ENCODE data around the gene ZNF76. TPM values are rescaled to one million over a fixed set of nuclear protein-coding genes. Genes with fewer than 3 reads are reported as not detected.

ZNF76 gene
- total RNA-seq, 4 donors from 2014 or later, result 24.5 to 33.0 (median 26.5) TPM

DNA sequence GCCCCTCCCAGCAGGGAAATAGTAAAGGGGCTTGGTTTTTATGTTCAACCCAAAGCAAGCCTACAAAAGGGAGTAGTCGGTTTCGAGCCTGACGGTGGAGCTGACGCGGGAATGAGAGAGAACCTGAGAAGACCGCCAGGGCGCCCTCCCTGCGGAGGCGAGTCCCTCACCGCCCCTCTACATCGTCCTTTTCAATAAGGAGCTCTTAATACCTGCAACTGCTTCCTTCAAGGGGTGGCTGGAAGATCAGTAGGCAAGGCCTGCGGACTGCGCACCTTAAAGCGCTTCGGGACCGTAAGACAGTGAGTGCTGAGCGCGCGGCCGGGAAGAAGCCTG lies 709 bp upstream of the ZNF76 start:
- TF ChIP-seq, protein P1, sequence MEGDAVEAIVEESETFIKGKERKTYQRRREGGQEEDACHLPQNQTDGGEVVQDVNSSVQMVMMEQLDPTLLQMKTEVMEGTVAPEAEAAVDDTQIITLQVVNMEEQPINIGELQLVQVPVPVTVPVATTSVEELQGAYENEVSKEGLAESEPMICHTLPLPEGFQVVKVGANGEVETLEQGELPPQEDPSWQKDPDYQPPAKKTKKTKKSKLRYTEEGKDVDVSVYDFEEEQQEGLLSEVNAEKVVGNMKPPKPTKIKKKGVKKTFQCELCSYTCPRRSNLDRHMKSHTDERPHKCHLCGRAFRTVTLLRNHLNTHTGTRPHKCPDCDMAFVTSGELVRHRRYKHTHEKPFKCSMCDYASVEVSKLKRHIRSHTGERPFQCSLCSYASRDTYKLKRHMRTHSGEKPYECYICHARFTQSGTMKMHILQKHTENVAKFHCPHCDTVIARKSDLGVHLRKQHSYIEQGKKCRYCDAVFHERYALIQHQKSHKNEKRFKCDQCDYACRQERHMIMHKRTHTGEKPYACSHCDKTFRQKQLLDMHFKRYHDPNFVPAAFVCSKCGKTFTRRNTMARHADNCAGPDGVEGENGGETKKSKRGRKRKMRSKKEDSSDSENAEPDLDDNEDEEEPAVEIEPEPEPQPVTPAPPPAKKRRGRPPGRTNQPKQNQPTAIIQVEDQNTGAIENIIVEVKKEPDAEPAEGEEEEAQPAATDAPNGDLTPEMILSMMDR (IDR thresholded peaks at IDR 0.05; ENCODE audit: low read depth), result no peak

DNA sequence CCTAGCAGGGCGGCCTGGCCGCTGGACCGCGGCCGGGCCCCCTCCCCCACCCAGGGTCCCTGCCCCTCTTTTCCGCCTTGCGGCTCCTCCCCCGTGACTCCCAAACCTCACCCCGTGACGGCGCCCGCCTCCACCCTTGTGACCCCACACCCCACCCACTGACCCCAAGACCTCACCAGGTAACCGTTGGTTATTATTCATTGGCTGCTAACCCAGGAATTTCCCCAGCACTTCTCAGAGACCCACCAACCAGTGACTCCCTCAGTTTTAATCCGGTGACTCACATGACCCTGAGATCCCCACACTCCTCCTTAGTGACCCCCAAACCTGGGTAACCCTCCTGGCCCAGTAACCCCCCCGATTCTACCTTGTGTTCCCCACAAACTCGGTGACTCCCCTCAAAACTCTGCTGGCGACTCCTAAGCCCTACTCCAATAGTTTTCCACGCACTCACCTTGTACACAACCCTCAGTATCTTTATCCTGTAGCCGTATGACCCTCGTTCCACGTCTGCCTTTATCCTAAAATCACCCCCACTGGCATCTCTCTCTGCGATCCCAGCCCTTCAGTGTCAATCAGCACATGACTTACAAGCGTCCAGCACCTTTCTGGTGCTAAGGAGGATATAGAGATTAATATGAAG lies 534 bp downstream of the ZNF76 start:
- TF ChIP-seq, protein P1 (IDR thresholded peaks at IDR 0.05; ENCODE audit: low read depth), result no peak

DNA sequence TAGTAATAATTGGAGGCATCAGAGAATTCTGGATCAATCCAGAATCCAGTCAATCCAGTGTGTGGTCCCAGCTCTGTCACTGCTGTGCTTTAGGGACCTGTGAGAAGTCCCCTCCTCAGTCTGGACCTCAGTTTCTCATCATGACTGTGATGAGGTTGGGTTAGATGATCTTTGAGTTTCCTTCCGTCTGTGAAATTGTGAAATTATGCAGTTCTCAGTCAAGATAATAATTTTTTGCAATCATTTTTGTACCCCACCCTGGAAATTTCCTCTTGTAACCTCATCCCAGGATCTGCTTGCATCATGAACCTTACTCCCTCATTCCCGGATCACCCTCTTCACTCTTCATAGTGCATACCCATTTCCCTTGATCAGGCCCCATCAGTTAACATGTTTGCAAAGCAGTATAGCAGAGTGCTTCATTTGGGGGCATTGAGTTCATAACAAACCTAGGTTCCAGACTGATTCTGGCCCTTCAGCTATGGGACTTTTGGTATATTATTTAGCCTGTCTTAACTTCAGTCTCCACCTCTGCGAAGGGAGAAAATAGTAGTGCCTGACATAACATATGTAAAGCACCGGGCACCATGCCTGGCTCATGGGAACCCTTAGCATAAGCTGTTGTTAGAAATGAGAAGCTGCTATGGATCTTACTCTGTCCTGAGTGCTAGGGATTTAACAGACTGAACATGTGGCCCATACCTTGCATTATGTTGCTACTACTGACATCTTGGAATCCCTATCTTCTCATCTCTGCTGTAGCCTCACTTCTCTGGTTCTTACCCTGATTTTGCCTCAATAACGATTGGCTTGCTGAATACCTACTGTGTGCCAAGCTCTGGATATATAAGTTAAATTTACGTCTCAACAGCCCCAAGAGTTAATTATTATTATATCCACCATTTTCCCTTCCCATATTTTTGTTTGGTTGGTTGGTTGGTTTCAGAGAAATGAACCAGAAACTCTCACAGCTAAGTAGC lies 1.3 kb downstream of the ZNF76 start:
- TF ChIP-seq, protein P1 (IDR thresholded peaks at IDR 0.05; ENCODE audit: low read depth), result no peak

DNA sequence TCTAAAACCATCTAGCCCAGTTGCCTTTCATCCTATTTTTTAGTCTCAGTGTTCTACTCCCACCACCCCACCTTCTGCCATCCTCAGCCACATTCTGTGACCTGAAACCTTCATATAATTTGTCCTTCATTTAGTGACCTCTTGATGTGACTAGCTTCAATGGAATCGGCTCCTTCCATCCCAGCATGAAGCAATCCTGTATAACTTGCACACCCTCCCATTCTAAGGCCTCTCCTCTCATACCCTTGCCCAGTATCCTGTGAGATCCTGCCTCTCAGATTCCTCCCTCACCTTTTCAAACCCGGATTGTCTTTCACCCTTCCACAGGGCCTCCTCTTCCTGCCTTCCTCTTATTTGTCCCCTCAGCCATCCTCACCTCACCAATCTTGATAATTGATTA lies 3.1 kb downstream of the ZNF76 start:
- TF ChIP-seq, protein P1 (IDR thresholded peaks at IDR 0.05; ENCODE audit: low read depth), result no peak

DNA sequence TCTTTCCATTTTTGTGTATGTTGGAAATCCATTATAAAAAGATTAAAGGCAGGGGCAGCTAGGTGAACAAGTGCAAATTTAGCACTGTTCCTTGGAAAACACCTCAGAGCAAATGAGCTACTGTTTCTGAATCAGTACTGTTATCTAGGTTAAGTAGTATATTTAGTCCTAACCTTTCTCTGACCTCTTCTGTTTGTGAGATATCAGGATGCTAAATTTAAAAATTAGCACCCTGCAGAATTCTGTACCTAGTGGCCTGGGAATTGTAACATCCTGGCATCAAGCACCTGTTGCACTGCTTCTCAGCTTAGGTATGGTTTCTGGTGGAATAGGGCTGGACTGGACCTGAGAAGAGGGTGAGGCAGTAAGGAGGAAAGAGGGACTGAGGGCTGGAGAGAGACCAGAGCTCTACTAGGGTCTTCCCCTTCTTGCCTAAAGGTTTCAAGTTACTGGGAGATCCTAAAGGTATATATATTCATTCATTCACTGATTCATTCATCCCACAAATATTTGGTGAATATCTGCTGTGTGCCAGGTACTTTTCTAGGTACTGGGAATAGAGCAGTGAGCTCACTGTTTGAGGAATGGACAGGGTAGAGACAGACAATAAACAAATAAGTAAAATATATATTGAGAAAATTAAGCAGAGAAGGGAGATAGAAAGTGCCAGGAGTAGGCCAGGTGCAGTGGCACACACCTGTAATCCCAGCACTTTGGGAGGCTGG lies 5.2 kb downstream of the ZNF76 start:
- TF ChIP-seq, protein P1 (IDR thresholded peaks at IDR 0.05; ENCODE audit: low read depth), result no peak

DNA sequence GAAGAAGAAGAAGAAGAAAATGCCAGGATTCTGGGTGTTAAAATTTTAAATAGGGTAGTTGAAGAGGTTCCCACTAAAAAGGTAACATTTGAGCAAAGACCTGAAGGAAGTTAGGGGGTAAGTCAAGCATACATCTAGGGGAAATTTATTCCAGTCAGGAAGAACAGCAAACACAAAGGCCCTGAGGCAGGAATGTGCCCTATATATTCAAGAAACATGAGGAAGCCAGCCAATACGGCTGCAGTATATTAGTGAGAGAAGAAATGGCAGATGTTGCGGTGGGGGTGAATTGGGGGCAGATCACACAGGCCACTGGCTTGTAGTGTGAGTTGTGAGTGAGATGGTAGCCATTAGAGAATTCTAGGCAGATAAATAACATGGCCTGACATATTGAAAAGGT lies 6.0 kb downstream of the ZNF76 start:
- TF ChIP-seq, protein P1 (IDR thresholded peaks at IDR 0.05; ENCODE audit: low read depth), result no peak

DNA sequence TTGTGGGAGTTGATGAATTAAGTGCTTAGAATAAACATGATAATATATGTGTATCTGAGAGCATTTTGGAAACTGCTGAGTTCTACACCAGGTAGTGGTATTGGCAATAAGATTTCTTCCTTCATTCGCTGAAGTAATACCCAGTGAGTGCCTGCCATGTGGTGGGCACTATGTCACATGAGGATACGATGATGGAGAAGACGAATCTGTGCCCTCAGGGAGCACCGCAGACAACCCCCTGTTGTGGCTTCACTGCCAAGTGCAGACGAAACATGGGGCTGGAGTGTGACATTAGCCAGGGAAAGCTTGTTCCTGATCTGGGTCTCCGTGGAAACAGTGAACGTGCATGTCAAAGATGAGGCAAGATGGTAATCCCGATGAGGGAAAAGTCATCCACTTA lies 7.9 kb downstream of the ZNF76 start:
- TF ChIP-seq, protein P1 (IDR thresholded peaks at IDR 0.05; ENCODE audit: low read depth), result no peak
